H1 (cell line): ENCODE results near the gene ZNF521. TPM values are rescaled to one million over a fixed set of nuclear protein-coding genes. Genes with fewer than 3 reads are reported as not detected.

ENCODE experiments used
- polyA plus RNA-seq, 7 experiments: library from polyadenylated mRNA; depleted of rRNA in 3 of 7; stranded (reverse) in 5 of 7; unstranded in 2 of 7; fragments of >200 nt in 5 of 7; fragments of 200-250 nt in 2 of 7; gene quantifications; 1 replicate in 5 of 7; 2 replicates in 1 of 7; 4 replicates in 1 of 7; pipeline versions ENCODE4 v1.2.1 to v1.2.3, GENCODE V29; 2011 to 2013; ENCODE audit warnings: missing spikeins in 2 of 7, mixed read lengths in 2 of 7
- total RNA-seq: library from RNA; stranded (reverse); fragmentation: NEBNext Ultra II Directional; extraction: Animal tissue kit (Norgen Biotek cat#: 25700); gene quantifications from 2 replicates; pipeline ENCODE4 v1.2.1, GENCODE V29; 2021
- TF ChIP-seq, protein P1 (sequence below): IDR thresholded peaks from 2 replicates; pipeline ENCODE4 v1.6.1; 2012; ENCODE audit warnings: inconsistent platforms

Gene ZNF521
- total and polyA plus RNA-seq, 2 of the 8 experiments (the other 6 are each of a cell fraction or from before 2014, with no cell fraction given), result 9.5 to 15.8 TPM

DNA sequence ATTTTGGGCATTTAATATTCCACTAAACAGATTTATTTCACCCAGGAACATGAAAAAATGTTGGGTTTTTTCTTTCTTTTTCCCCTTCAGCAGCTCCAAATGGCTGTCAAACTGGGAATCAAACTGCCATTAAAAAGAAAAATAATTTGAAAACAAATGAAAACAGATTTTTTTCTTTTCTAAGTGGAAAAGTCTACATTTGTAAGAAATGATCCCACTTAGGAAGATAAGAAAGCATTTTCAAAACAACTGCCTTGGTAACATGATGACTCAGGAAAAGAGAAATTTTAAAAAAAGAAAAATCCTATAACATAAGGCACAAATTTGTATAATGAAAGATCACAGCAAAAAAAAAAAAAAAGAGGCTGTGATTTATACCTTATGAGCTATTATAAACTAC is 20.0 kb downstream of the ZNF521 start (continued):
- TF ChIP-seq, protein P1, sequence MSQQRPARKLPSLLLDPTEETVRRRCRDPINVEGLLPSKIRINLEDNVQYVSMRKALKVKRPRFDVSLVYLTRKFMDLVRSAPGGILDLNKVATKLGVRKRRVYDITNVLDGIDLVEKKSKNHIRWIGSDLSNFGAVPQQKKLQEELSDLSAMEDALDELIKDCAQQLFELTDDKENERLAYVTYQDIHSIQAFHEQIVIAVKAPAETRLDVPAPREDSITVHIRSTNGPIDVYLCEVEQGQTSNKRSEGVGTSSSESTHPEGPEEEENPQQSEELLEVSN, result no peak
